H1 (cell line): ENCODE data around the gene STIM2. TPM values are rescaled to one million over a fixed set of nuclear protein-coding genes. Genes with fewer than 3 reads are reported as not detected.

Experiments
- CTCF ChIA-PET: fragments of 300-600 bp; sonication (Branson Sonifier 250); formaldehyde crosslinking; loops from one replicate; lab custom pipeline; 2021; ENCODE audit not compliant: partially characterized antibody; lab: Charles Lee
- POLR2A ChIA-PET: fragments of 300-600 bp; sonication (Branson Sonifier 250); formaldehyde crosslinking; loops from one replicate; lab custom pipeline; 2021; ENCODE audit warnings: inconsistent platforms; ENCODE audit not compliant: partially characterized antibody; lab: Charles Lee
- DNase-seq, 2 experiments: peaks; one replicate each; pipeline versions ENCODE4 v3.0.0 to v3.0.0-alpha.2; 2010 to 2022; ENCODE audit warnings: low spot score in 2 of 2, low read depth in 1 of 2, mixed read lengths in 1 of 2
- FAIRE-seq: peaks from 2 replicates; lab custom pipeline; 2011; peaks lifted over from hg19 to GRCh38; lab: Jason Lieb, UNC
- H2AFZ ChIP-seq: 2 replicates; pipeline ENCODE4 v1.8.1; 2012; ENCODE audit warnings: low read length, inconsistent platforms
- H2AK5ac ChIP-seq: 2 replicates; pipeline ENCODE4 v1.6.1; 2013; ENCODE audit warnings: low read depth, low read length
- H2BK120ac ChIP-seq: replicated peaks from 2 replicates; pipeline ENCODE3; 2013; ENCODE audit warnings: low read depth, low read length, inconsistent platforms
- H2BK12ac ChIP-seq: 2 replicates; pipeline ENCODE4 v1.6.1; 2013; ENCODE audit warnings: low read depth, low read length
- H2BK15ac ChIP-seq: 2 replicates; pipeline ENCODE4 v1.6.1; 2013; ENCODE audit warnings: low read length
- H2BK20ac ChIP-seq: 2 replicates; pipeline ENCODE4 v1.6.1; 2013; ENCODE audit warnings: low read length
- H2BK5ac ChIP-seq: 2 replicates; pipeline ENCODE4 v1.6.1; 2013; ENCODE audit warnings: low read depth, low read length
- H3K14ac ChIP-seq: 2 replicates; pipeline ENCODE4 v1.6.1; 2013; ENCODE audit warnings: inconsistent platforms; ENCODE audit not compliant: insufficient read length
- H3K18ac ChIP-seq: 2 replicates; pipeline ENCODE4 v1.6.1; 2013; ENCODE audit warnings: low read length; ENCODE audit errors: extremely low read depth
- H3K23ac ChIP-seq: 2 replicates; pipeline ENCODE4 v1.6.1; 2013; ENCODE audit warnings: inconsistent platforms; ENCODE audit not compliant: insufficient read length
- H3K23me2 ChIP-seq: 2 replicates; pipeline ENCODE4 v1.6.1; 2013; ENCODE audit warnings: low read depth, low read length
- H3K27ac ChIP-seq: 2 replicates; pipeline ENCODE4 v1.6.1; 2011; ENCODE audit warnings: low read depth, low read length, inconsistent platforms
- H3K27me3 ChIP-seq, 4 experiments: replicated peaks in 1 of 4; 1 replicate in 1 of 4; 2 replicates in 3 of 4; pipeline versions ENCODE4 v1.6.1 to v1.8.1; 2011 to 2013; ENCODE audit warnings: low read length in 3 of 4, mild to moderate bottlenecking in 3 of 4, inconsistent platforms in 2 of 4, mixed read lengths in 2 of 4, moderate library complexity in 1 of 4; ENCODE audit not compliant: control insufficient read depth in 3 of 4, insufficient read depth in 3 of 4; ENCODE audit errors: extremely low read depth in 1 of 4
- H3K36me3 ChIP-seq, 4 experiments: 2 replicates each; pipeline versions ENCODE4 v1.6.1 to v1.8.1; 2011 to 2013; ENCODE audit warnings: mild to moderate bottlenecking in 4 of 4, low read length in 3 of 4, moderate library complexity in 2 of 4, control low read depth in 1 of 4, inconsistent platforms in 1 of 4; ENCODE audit not compliant: insufficient read depth in 4 of 4, control insufficient read depth in 2 of 4
- H3K4ac ChIP-seq: replicated peaks from 2 replicates; pipeline ENCODE3; 2013; ENCODE audit warnings: low read length, low read depth, mixed read lengths, inconsistent platforms; ENCODE audit not compliant: insufficient read length
- H3K4me1 ChIP-seq, 4 experiments: replicated peaks in 1 of 4; 1 replicate in 1 of 4; 2 replicates in 3 of 4; pipeline versions ENCODE4 v1.6.1 to v1.8.1; 2011 to 2013; ENCODE audit warnings: low read length in 3 of 4, inconsistent platforms in 2 of 4, mixed read lengths in 1 of 4; ENCODE audit not compliant: insufficient read depth in 4 of 4, control insufficient read depth in 3 of 4
- H3K4me2 ChIP-seq, 2 experiments: 2 replicates each; pipeline versions ENCODE4 v1.6.1 to v1.8.1; 2011 to 2013; ENCODE audit warnings: low read depth in 2 of 2, low read length in 2 of 2, control low read depth in 1 of 2, inconsistent platforms in 1 of 2, mild to moderate bottlenecking in 1 of 2; ENCODE audit not compliant: insufficient read depth in 1 of 2
- H3K4me3 ChIP-seq, 4 experiments: fragments of 200-600, 300-600 bp in 1 of 4; sonication (generic), shearing (Covaris generic), sonication (Bioruptor Twin) in 1 of 4; 2 replicates each; pipeline versions ENCODE4 v1.5.1 to v1.8.1; 2011 to 2016; ENCODE audit warnings: low read length in 4 of 4, low read depth in 3 of 4, control low read depth in 2 of 4, inconsistent platforms in 2 of 4, mild to moderate bottlenecking in 2 of 4, mixed read lengths in 1 of 4, moderate library complexity in 1 of 4; ENCODE audit not compliant: insufficient read depth in 2 of 4; ENCODE audit errors: extremely low read depth in 1 of 4
- H3K56ac ChIP-seq: replicated peaks from 2 replicates; pipeline ENCODE3; 2013; ENCODE audit warnings: low read depth, mild to moderate bottlenecking, mixed read lengths, low read length, inconsistent platforms; ENCODE audit not compliant: insufficient read length
- H3K79me1 ChIP-seq: 2 replicates; pipeline ENCODE4 v1.6.1; 2013; ENCODE audit warnings: low read depth, low read length, control low read depth
- H3K79me2 ChIP-seq, 2 experiments: 2 replicates each; pipeline versions ENCODE4 v1.6.1 to v1.8.1; 2012 to 2013; ENCODE audit warnings: low read length in 2 of 2, mild to moderate bottlenecking in 2 of 2, inconsistent platforms in 1 of 2; ENCODE audit not compliant: insufficient read depth in 2 of 2, control insufficient read depth in 1 of 2
- H3K9ac ChIP-seq, 4 experiments: replicated peaks in 1 of 4; 1 replicate in 1 of 4; 2 replicates in 3 of 4; pipeline versions ENCODE4 v1.6.1 to v1.8.1; 2011 to 2013; ENCODE audit warnings: low read depth in 3 of 4, low read length in 3 of 4, control low read depth in 2 of 4, mild to moderate bottlenecking in 2 of 4, moderate library complexity in 2 of 4, inconsistent platforms in 1 of 4; ENCODE audit errors: extremely low read depth in 1 of 4
- H3K9me3 ChIP-seq, 2 experiments: 2 replicates each; pipeline versions ENCODE4 v1.6.1 to v1.8.1; 2012 to 2013; ENCODE audit warnings: mild to moderate bottlenecking in 2 of 2, moderate library complexity in 2 of 2, control low read depth in 1 of 2, inconsistent platforms in 1 of 2, low read depth in 1 of 2, low read length in 1 of 2, mixed read lengths in 1 of 2; ENCODE audit not compliant: insufficient read depth in 2 of 2
- H4K20me1 ChIP-seq, 2 experiments: replicated peaks in 1 of 2; 2 replicates each; pipeline versions ENCODE3 to v1.8.1; 2011 to 2013; ENCODE audit warnings: inconsistent platforms in 2 of 2, low read length in 2 of 2, mild to moderate bottlenecking in 1 of 2; ENCODE audit not compliant: insufficient read depth in 2 of 2, control insufficient read depth in 1 of 2
- H4K5ac ChIP-seq: 2 replicates; pipeline ENCODE4 v1.6.1; 2013; ENCODE audit warnings: low read length, low read depth, mixed read lengths, inconsistent platforms; ENCODE audit not compliant: insufficient read length
- H4K8ac ChIP-seq: 2 replicates; pipeline ENCODE4 v1.8.0; 2013; ENCODE audit warnings: mild to moderate bottlenecking, moderate library complexity, low read length, inconsistent platforms; ENCODE audit not compliant: insufficient read depth; ENCODE audit errors: extremely low read depth
- H4K91ac ChIP-seq: replicated peaks from 2 replicates; pipeline ENCODE3; 2013; ENCODE audit warnings: low read length, mixed read lengths, inconsistent platforms; ENCODE audit not compliant: insufficient read length
- BACH1 ChIP-seq: IDR thresholded peaks from 2 replicates; pipeline ENCODE4 v1.6.1; 2012; ENCODE audit warnings: low read length, improper control_type of control experiment
- BRCA1 ChIP-seq: IDR thresholded peaks from 2 replicates; pipeline ENCODE4 v1.6.1; 2012; ENCODE audit warnings: low read depth, low read length, improper control_type of control experiment
- HDAC2 ChIP-seq, 2 experiments: fragments of 300-600 bp in 1 of 2; sonication (generic) in 1 of 2; IDR thresholded peaks; 2 replicates each; pipeline ENCODE4 v1.6.1; 2011 to 2012; ENCODE audit warnings: low read depth in 2 of 2, low read length in 2 of 2, mild to moderate bottlenecking in 2 of 2, moderate library complexity in 2 of 2, borderline replicate concordance in 1 of 2, inconsistent platforms in 1 of 2
- JUN ChIP-seq: IDR thresholded peaks from 2 replicates; pipeline ENCODE4 v1.6.1; 2011; ENCODE audit warnings: low read depth, mild to moderate bottlenecking, improper control_type of control experiment, low read length
- JUND ChIP-seq: IDR thresholded peaks from 2 replicates; pipeline ENCODE4 v1.6.1; 2011; ENCODE audit warnings: mild to moderate bottlenecking, improper control_type of control experiment, low read length
- POLR2A ChIP-seq, 2 experiments: IDR thresholded peaks; 1 replicate in 1 of 2; 2 replicates in 1 of 2; pipeline ENCODE4 v1.6.1; 2011; ENCODE audit warnings: low read depth in 2 of 2, low read length in 2 of 2, mild to moderate bottlenecking in 2 of 2; ENCODE audit errors: control extremely low read depth in 1 of 2
- RAD21 ChIP-seq, 2 experiments: IDR thresholded peaks in 1 of 2; conservative IDR thresholded peaks in 1 of 2; 2 replicates each; pipeline ENCODE4 v1.6.1; 2011; ENCODE audit warnings: low read depth in 2 of 2, low read length in 2 of 2, improper control_type of control experiment in 1 of 2, inconsistent platforms in 1 of 2, mild to moderate bottlenecking in 1 of 2, moderate library complexity in 1 of 2
- TAF7 ChIP-seq: optimal IDR thresholded peaks from 2 replicates; pipeline ENCODE3; 2011; ENCODE audit warnings: low read depth, mild to moderate bottlenecking, inconsistent platforms, low read length, moderate library complexity, borderline replicate concordance
- WGBS, 2 experiments: shearing (Covaris generic) in 1 of 2; methylation state at CpG; one replicate each; pipeline versions ENCODE4 v1.1.6 to v1.1.7; 2013 to 2015; ENCODE audit warnings: low lambda C conversion rate in 2 of 2, mixed read lengths in 2 of 2, inconsistent platforms in 1 of 2, low coverage in 1 of 2, missing lambda C conversion rate in 1 of 2; ENCODE audit not compliant: insufficient replicate concordance in 2 of 2, insufficient coverage in 1 of 2, insufficient read length in 1 of 2; ENCODE audit errors: extremely low coverage in 1 of 2, missing lambda C conversion rate in 1 of 2; 5-methylcytosine and 5-hydroxymethylcytosine counted together
- long read RNA-seq, 2 experiments: library from RNA in 1 of 2; library from capped mRNA in 1 of 2; stranded (forward); transcript quantifications; one replicate each; pipeline ENCODE4 v2.0.0, GENCODE V29; 2021; ENCODE audit warnings: inconsistent platforms in 1 of 2
- polyA minus RNA-seq, 3 experiments: library from RNA; depleted of rRNA, polyadenylated mRNA; stranded (reverse); fragments of >200 nt; gene quantifications; 1 replicate in 2 of 3; 2 replicates in 1 of 3; pipeline ENCODE4 v1.2.3, GENCODE V29; 2011
- polyA plus RNA-seq, 7 experiments: library from polyadenylated mRNA; depleted of rRNA in 3 of 7; stranded (reverse) in 5 of 7; unstranded in 2 of 7; fragments of >200 nt in 5 of 7; fragments of 200-250 nt in 2 of 7; gene quantifications; 1 replicate in 5 of 7; 2 replicates in 1 of 7; 4 replicates in 1 of 7; pipeline versions ENCODE4 v1.2.1 to v1.2.3, GENCODE V29; 2011 to 2013; ENCODE audit warnings: missing spikeins in 2 of 7, mixed read lengths in 2 of 7
- total RNA-seq: library from RNA; stranded (reverse); fragmentation: NEBNext Ultra II Directional; extraction: Animal tissue kit (Norgen Biotek cat#: 25700); gene quantifications from 2 replicates; pipeline ENCODE4 v1.2.1, GENCODE V29; 2021

STIM2 gene
- total RNA-seq: 20.1 and 22.9 TPM in 2 replicates
- 23.0 and 24.3 TPM in 2 replicates for polyA plus RNA-seq (2011; rRNA removed)
- polyA plus RNA-seq (2011; cell fraction: cytosol; rRNA removed): 17.4 TPM
- polyA plus RNA-seq (2011; cell fraction: nucleus; rRNA removed): 37.3 TPM
- polyA plus RNA-seq (2012, experiment 1 of 2): 11.1 to 19.0 TPM (median 14.0 TPM) in 4 replicates
- polyA plus RNA-seq (2012, experiment 2 of 2): 7.1 TPM
- polyA plus RNA-seq (2013, experiment 1 of 2): 40.1 TPM
- 40.7 TPM for polyA plus RNA-seq (2013, experiment 2 of 2)
- polyA minus RNA-seq (2011; rRNA and poly(A)+ RNA removed): 21.0 and 22.3 TPM in 2 replicates
- 14.5 TPM for polyA minus RNA-seq (2011; cell fraction: cytosol; rRNA and poly(A)+ RNA removed)
- 31.1 TPM for polyA minus RNA-seq (2011; cell fraction: nucleus; rRNA and poly(A)+ RNA removed)
- long read RNA-seq, experiment 1, full-length matches to known transcripts: 2 of 19 reads
- long read RNA-seq, experiment 1, partial matches to known transcripts: 5 of 19 reads
- long read RNA-seq, experiment 1, other reads (novel, unspliced or antisense): 12 of 19 reads
- long read RNA-seq, experiment 2, partial matches to known transcripts: 0 of 1 reads
- long read RNA-seq, experiment 2, other reads (novel, unspliced or antisense): 1 of 1 reads

DNA sequence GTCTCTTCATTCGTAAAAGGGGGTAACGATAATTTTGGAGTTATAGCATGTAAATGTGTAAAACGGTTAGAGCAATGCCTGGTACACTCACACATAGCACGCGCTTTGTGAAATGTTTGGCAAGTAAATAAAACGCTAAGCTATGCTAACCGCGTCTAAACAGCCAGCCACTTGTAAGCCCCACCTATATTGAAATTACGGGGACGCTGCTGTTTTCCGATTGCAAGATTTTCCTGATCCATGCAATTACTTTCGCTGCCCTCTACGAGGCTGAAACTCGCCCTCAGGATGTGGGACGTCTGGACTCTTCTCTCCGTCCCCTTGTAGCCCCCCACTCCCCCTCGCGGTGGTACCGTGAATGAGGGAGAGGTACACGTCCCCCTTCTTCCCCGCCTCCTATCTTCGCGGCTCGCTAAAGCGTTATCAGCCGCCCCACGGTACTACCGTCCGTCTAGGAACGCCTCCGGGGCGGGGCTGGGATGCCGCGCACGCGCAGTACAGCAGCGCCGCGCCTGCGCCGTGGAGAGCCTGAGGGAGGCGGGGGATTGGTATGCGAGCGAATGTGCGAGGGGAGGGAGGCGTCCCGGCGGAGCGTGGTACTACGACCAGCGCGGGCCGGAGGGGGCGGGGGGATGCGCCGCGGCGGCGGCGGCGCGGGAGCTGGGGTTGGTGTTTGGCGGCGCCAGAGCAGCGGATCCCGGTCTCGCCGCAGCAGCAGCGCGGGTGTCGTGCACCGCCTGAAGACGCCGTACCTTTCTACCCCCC is at the start of gene STIM2:
STIM2 (plus strand) TSS at position 685 of the 765 bp plus-strand sequence.
- POLR2A ChIA-PET: interaction anchor here (0.6 to 1.5 kb wide), 8 partner anchors 9 to 276 kb away, joined by 3 to 5 read pairs (median 4); partner anchors contain the start of gene TBC1D19
- Histone ChIP-seq H2BK120ac (no peak within 1 kb of the TSS), H3K18ac (peak within 1 kb of the TSS; percentile 72; the same call in 1 of the 2 replicates), H3K4me3 (peak within 1 kb of the TSS; percentile 63 to 88 (median 80)), H2BK15ac (no peak within 1 kb of the TSS), H3K56ac (no peak within 1 kb of the TSS), H2AFZ (peak within 1 kb of the TSS; percentile 45), H4K91ac (no peak within 1 kb of the TSS), H4K20me1 (peaks cover 2% of the 10 kb centered on the region in 2 experiments), H4K5ac (peak within 1 kb of the TSS; percentile 74), H3K27ac (peak within 1 kb of the TSS; percentile 51), H3K9ac (peak within 1 kb of the TSS; percentile 56 to 89 (median 60); a peak in 6 of 7 replicates), H2BK12ac (no peak within 1 kb of the TSS), H4K8ac (peak within 1 kb of the TSS; percentile 15), H2BK5ac (peak within 1 kb of the TSS; percentile 60), H3K4ac (no peak within 1 kb of the TSS), H3K23me2 (peaks cover 23% of the 10 kb centered on the region), H3K4me2 (peak within 1 kb of the TSS; percentile 82 to 89), H3K79me1 (no peaks in the 10 kb centered on the region), H3K4me1 (peaks cover 2 to 10% (median 9%) of the 10 kb centered on the region in 4 experiments), H3K9me3 (no peaks in the 10 kb centered on the region), H3K23ac (no peak within 1 kb of the TSS), H3K36me3 (no peaks in the 10 kb centered on the region), H3K14ac (no peak within 1 kb of the TSS), H2AK5ac (no peak within 1 kb of the TSS), H2BK20ac (no peak within 1 kb of the TSS), H3K79me2 (peaks cover 0 to 28% of the 10 kb centered on the region in 2 experiments; a peak in 2 of 4 replicates), H3K27me3 (no peaks in the 10 kb centered on the region; a peak in 1 of 7 replicates)
- CTCF ChIA-PET: interaction anchor here (0.8 to 0.9 kb wide), 2 partner anchors 56 to 100 kb away, joined by 3 read pairs; no protein-coding TSS in a partner anchor
- no peak for FAIRE-seq
- DNase-seq: peak; percentile 94 to 99
- WGBS, 2 experiments: 1% methylated on average over 68 of the region's 74 CpGs; no CpG with 5 or more reads in 1 of the 2 experiments
- TF ChIP-seq RAD21 (IDR thresholded peaks at IDR 0.05 in 1 of 2, conservative IDR thresholded peaks at IDR 0.05 in 1 of 2; ENCODE audit: low read depth in 2 of 2, low read length in 2 of 2) (peak; percentile 40 to 48), POLR2A (IDR thresholded peaks at IDR 0.05; ENCODE audit: control extremely low read depth in 1 of 2, low read depth in 2 of 2, low read length in 2 of 2) (peak; percentile 34 to 67), BACH1 (peak; percentile 79), JUN (no peak), TAF7 (peak; percentile 57), BRCA1 (no peak), JUND (no peak), HDAC2 (IDR thresholded peaks at IDR 0.05; ENCODE audit: borderline replicate concordance in 1 of 2, low read depth in 2 of 2, low read length in 2 of 2) (peak; percentile 37 to 86; a peak in 1 of 4 replicates)
